Stimulated activated naive CD8-positive, alpha-beta T cell treated with anti-CD3 and anti-CD28 coated beads, Interleukin-15, Interleukin-2, amounts not matched to agents 100 ng/mL and 50 ng/mL, for 24 hours (primary cell): ENCODE measurements around the gene MRE11.
A peak's percentile ranks its signal among the peaks of the same experiment; 100 is the strongest.
"Not testable (repeated sequence)": the region's sequence is repeated elsewhere in the genome, so short reads cannot be mapped to it uniquely, and the experiment has no call there.

Experiments
- H3K27ac Mint-ChIP-seq: one replicate; pipeline ENCODE4 v1.8.0; 2021; ENCODE audit warnings: mild to moderate bottlenecking, mixed read lengths
- H3K27me3 Mint-ChIP-seq: one replicate; pipeline ENCODE4 v1.8.0; 2021; ENCODE audit warnings: mixed read lengths
- H3K36me3 Mint-ChIP-seq: one replicate; pipeline ENCODE4 v1.8.0; 2021; ENCODE audit warnings: low read depth, mixed read lengths
- H3K4me1 Mint-ChIP-seq: one replicate; pipeline ENCODE4 v1.8.0; 2021; ENCODE audit warnings: low read depth, mixed read lengths
- H3K4me3 Mint-ChIP-seq: one replicate; pipeline ENCODE4 v1.8.0; 2021; ENCODE audit warnings: mild to moderate bottlenecking, mixed read lengths
- H3K9me3 Mint-ChIP-seq: one replicate; pipeline ENCODE4 v1.8.0; 2021; ENCODE audit warnings: mixed read lengths

The MRE11 gene

GRCh38 chr11:94518300-94518699 lies 24.7 kb upstream of the MRE11 start:
- Mint-ChIP-seq H3K27me3 (peaks cover 18% of the 10 kb centered on the region), H3K36me3 (no peaks in the 10 kb centered on the region), H3K4me3 (no peak overlapping the region), H3K4me1 (no peaks in the 10 kb centered on the region), H3K27ac (no peak overlapping the region), H3K9me3 (no peaks in the 10 kb centered on the region)

GRCh38 chr11:94516725-94517124 lies 23.1 kb upstream of the MRE11 start:
- H3K27me3 Mint-ChIP-seq = peaks cover 25% of the 10 kb centered on the region
- H3K36me3 Mint-ChIP-seq = no peaks in the 10 kb centered on the region
- H3K4me3 Mint-ChIP-seq = no peak overlapping the region
- no peak overlapping the region for H3K27ac Mint-ChIP-seq
- peaks cover 10% of the 10 kb centered on the region for H3K4me1 Mint-ChIP-seq
- no peaks in the 10 kb centered on the region for H3K9me3 Mint-ChIP-seq

GRCh38 chr11:94515398-94515797 lies 21.8 kb upstream of the MRE11 start:
- no peaks in the 10 kb centered on the region for H3K9me3 Mint-ChIP-seq
- H3K36me3 Mint-ChIP-seq = no peaks in the 10 kb centered on the region
- no peak overlapping the region for H3K27ac Mint-ChIP-seq
- H3K27me3 Mint-ChIP-seq = peaks cover 34% of the 10 kb centered on the region
- H3K4me1 Mint-ChIP-seq = peaks cover 13% of the 10 kb centered on the region
- H3K4me3 Mint-ChIP-seq = no peak overlapping the region

- Mint-ChIP-seq H3K9me3 (no peaks in the 10 kb centered on the region), H3K36me3 (no peaks in the 10 kb centered on the region), H3K4me3 (no peak overlapping the region), H3K4me1 (peaks cover 13% of the 10 kb centered on the region), H3K27ac (no peak overlapping the region), H3K27me3 (peaks cover 34% of the 10 kb centered on the region)
Measured at GRCh38 chr11:94513091-94513490, 19.4 kb upstream of the MRE11 start.

GRCh38 chr11:94511932-94512781 lies 18.5 kb upstream of the MRE11 start, which contains the start of gene C11orf97:
C11orf97 (plus strand) TSS chr11:94512461; CDS start chr11:94512529, 68 bp downstream.
- Mint-ChIP-seq H3K4me1 (peaks cover 13% of the 10 kb centered on the region), H3K36me3 (no peaks in the 10 kb centered on the region), H3K9me3 (no peaks in the 10 kb centered on the region), H3K27ac (no peak within 1 kb of the TSS), H3K27me3 (peaks cover 34% of the 10 kb centered on the region), H3K4me3 (peak within 1 kb of the TSS; percentile 70)

GRCh38 chr11:94507485-94507884 lies 13.8 kb upstream of the MRE11 start:
- peaks cover 10% of the 10 kb centered on the region for H3K4me1 Mint-ChIP-seq
- H3K4me3 Mint-ChIP-seq = no peak overlapping the region
- H3K27me3 Mint-ChIP-seq = peaks cover 14% of the 10 kb centered on the region
- H3K27ac Mint-ChIP-seq = no peak overlapping the region
- H3K9me3 Mint-ChIP-seq = no peaks in the 10 kb centered on the region
- H3K36me3 Mint-ChIP-seq = no peaks in the 10 kb centered on the region

GRCh38 chr11:94506513-94506912 lies 12.9 kb upstream of the MRE11 start:
- not testable (repeated sequence) for H3K9me3 Mint-ChIP-seq, H3K27ac Mint-ChIP-seq, H3K4me3 Mint-ChIP-seq, H3K4me1 Mint-ChIP-seq, H3K27me3 Mint-ChIP-seq, H3K36me3 Mint-ChIP-seq

- Mint-ChIP-seq H3K9me3 (no peaks in the 10 kb centered on the region), H3K4me3 (no peak overlapping the region), H3K27me3 (no peaks in the 10 kb centered on the region), H3K4me1 (no peaks in the 10 kb centered on the region), H3K36me3 (peaks cover 14% of the 10 kb centered on the region), H3K27ac (no peak overlapping the region)
Measured at GRCh38 chr11:94504689-94505293, 11.1 kb upstream of the MRE11 start.

GRCh38 chr11:94501522-94501921 lies 7.9 kb upstream of the MRE11 start:
- Mint-ChIP-seq H3K4me1 (no peaks in the 10 kb centered on the region), H3K36me3 (peaks cover 36% of the 10 kb centered on the region), H3K9me3 (no peaks in the 10 kb centered on the region), H3K27me3 (no peaks in the 10 kb centered on the region), H3K4me3 (no peak overlapping the region), H3K27ac (no peak overlapping the region)

- H3K9me3 Mint-ChIP-seq = no peaks in the 10 kb centered on the region
- no peaks in the 10 kb centered on the region for H3K27me3 Mint-ChIP-seq
- peaks cover 45% of the 10 kb centered on the region for H3K36me3 Mint-ChIP-seq
- H3K27ac Mint-ChIP-seq = no peak overlapping the region
- peaks cover 11% of the 10 kb centered on the region for H3K4me1 Mint-ChIP-seq
- no peak overlapping the region for H3K4me3 Mint-ChIP-seq
Measured at GRCh38 chr11:94500181-94500580, 6.5 kb upstream of the MRE11 start.

- no peaks in the 10 kb centered on the region for H3K9me3 Mint-ChIP-seq
- peaks cover 40% of the 10 kb centered on the region for H3K36me3 Mint-ChIP-seq
- no peaks in the 10 kb centered on the region for H3K27me3 Mint-ChIP-seq
Measured at GRCh38 chr11:94494126-94494680, 559 bp upstream of the MRE11 start.

GRCh38 chr11:94486068-94486467 lies 7.6 kb downstream of the MRE11 start:
- no peak overlapping the region for H3K4me3 Mint-ChIP-seq
- H3K36me3 Mint-ChIP-seq = peaks cover 90% of the 10 kb centered on the region
- H3K9me3 Mint-ChIP-seq = no peaks in the 10 kb centered on the region
- no peak overlapping the region for H3K27ac Mint-ChIP-seq
- H3K27me3 Mint-ChIP-seq = no peaks in the 10 kb centered on the region
- no peaks in the 10 kb centered on the region for H3K4me1 Mint-ChIP-seq

More at GRCh38 chr11:94494126-94494680, 559 bp upstream of the MRE11 start:
- H3K27ac Mint-ChIP-seq = peak overlapping the region; percentile 97
- H3K4me1 Mint-ChIP-seq = peaks cover 34% of the 10 kb centered on the region
- H3K4me3 Mint-ChIP-seq = peak overlapping the region; percentile 93

GRCh38 chr11:94481342-94481741 lies 12.3 kb downstream of the MRE11 start:
- Mint-ChIP-seq H3K27me3 (no peaks in the 10 kb centered on the region), H3K27ac (no peak overlapping the region), H3K4me1 (no peaks in the 10 kb centered on the region), H3K9me3 (no peaks in the 10 kb centered on the region), H3K36me3 (peaks cover 82% of the 10 kb centered on the region), H3K4me3 (no peak overlapping the region)

- Mint-ChIP-seq H3K4me3 (no peak overlapping the region), H3K4me1 (peaks cover 17% of the 10 kb centered on the region), H3K27ac (no peak overlapping the region), H3K27me3 (no peaks in the 10 kb centered on the region), H3K36me3 (peaks cover 76% of the 10 kb centered on the region), H3K9me3 (no peaks in the 10 kb centered on the region)
Measured at GRCh38 chr11:94477624-94478023, 16.0 kb downstream of the MRE11 start.
